GM12878 (cell line): Measurements from ENCODE around the gene FGGY.

Experiments
- CTCF ChIP-seq, 3 experiments: IDR thresholded peaks in 2 of 3; conservative IDR thresholded peaks in 1 of 3; 2 replicates each; pipeline ENCODE4 v1.5.1; 2011; ENCODE audit warnings: low read depth in 3 of 3, low read length in 3 of 3, mild to moderate bottlenecking in 3 of 3, control low read depth in 2 of 3, moderate library complexity in 2 of 3, inconsistent platforms in 1 of 3, mixed read lengths in 1 of 3; ENCODE audit not compliant: control insufficient read depth in 2 of 3, insufficient read depth in 1 of 3; ENCODE audit errors: extremely low read depth in 1 of 3
- ELK1 ChIP-seq: IDR thresholded peaks from 2 replicates; pipeline ENCODE4 v1.6.1; 2012; ENCODE audit warnings: low read depth, low read length, improper control_type of control experiment
- TARDBP ChIP-seq: IDR thresholded peaks from 2 replicates; pipeline ENCODE4 v1.6.1; 2016; ENCODE audit warnings: borderline replicate concordance
- ZBTB33 ChIP-seq: fragments of 450-650 bp; IDR thresholded peaks from 2 replicates; pipeline ENCODE4 v1.6.1; 2017; ENCODE audit warnings: mild to moderate bottlenecking

- no peak for TF ChIP-seq CTCF (IDR thresholded peaks at IDR 0.05 in 2 of 3, conservative IDR thresholded peaks at IDR 0.05 in 1 of 3; ENCODE audit: control insufficient read depth in 2 of 3, extremely low read depth in 1 of 3, insufficient read depth in 1 of 3, low read depth in 3 of 3, low read length in 3 of 3)
- no peak for TF ChIP-seq ELK1
- no peak for TF ChIP-seq ZBTB33
- TF ChIP-seq TARDBP: no peak
Observed at GRCh38 chr1:59355361-59355760, 58.5 kb downstream of the FGGY start.
